WTC11 (cell line): ENCODE measurements around the gene HNRNPH2.

Experiments used
- CBFB ChIP-seq: sonication (generic); formaldehyde crosslinking; IDR thresholded peaks from 2 replicates; pipeline ENCODE4 v1.8.1; 2022; ENCODE audit warnings: mild to moderate bottlenecking, low read depth, missing genetic modification reagents
- FOXP1 ChIP-seq: sonication (generic); formaldehyde crosslinking; IDR thresholded peaks from 2 replicates; pipeline ENCODE4 v1.8.0; 2022; ENCODE audit warnings: missing genetic modification reagents, mild to moderate bottlenecking, moderate library complexity, borderline replicate concordance
- MXD4 ChIP-seq: fragments of 250-450 bp; sonication (Bioruptor Pico); IDR thresholded peaks from 2 replicates; pipeline ENCODE4 v1.8.0; 2021; ENCODE audit warnings: mild to moderate bottlenecking, moderate library complexity, borderline replicate concordance
- TF ChIP-seq, protein P1 (sequence below): sonication (generic); formaldehyde crosslinking; IDR thresholded peaks from 2 replicates; pipeline ENCODE4 v1.8.0; 2022; ENCODE audit warnings: mild to moderate bottlenecking, missing genetic modification reagents
- TF ChIP-seq, protein P2 (sequence below): sonication (generic); formaldehyde crosslinking; IDR thresholded peaks from 2 replicates; pipeline ENCODE4 v1.8.1; 2023; ENCODE audit warnings: mild to moderate bottlenecking, missing genetic modification reagents
- TF ChIP-seq, protein P3 (sequence below): fragments of 200-600 bp; IDR thresholded peaks from 2 replicates; pipeline ENCODE4 v1.8.0; 2022; ENCODE audit warnings: antibody characterized with exemption
- TF ChIP-seq, protein P4 (sequence below): sonication (generic); formaldehyde crosslinking; IDR thresholded peaks from 2 replicates; pipeline ENCODE4 v1.8.0; 2022; ENCODE audit warnings: mild to moderate bottlenecking, missing genetic modification reagents

DNA sequence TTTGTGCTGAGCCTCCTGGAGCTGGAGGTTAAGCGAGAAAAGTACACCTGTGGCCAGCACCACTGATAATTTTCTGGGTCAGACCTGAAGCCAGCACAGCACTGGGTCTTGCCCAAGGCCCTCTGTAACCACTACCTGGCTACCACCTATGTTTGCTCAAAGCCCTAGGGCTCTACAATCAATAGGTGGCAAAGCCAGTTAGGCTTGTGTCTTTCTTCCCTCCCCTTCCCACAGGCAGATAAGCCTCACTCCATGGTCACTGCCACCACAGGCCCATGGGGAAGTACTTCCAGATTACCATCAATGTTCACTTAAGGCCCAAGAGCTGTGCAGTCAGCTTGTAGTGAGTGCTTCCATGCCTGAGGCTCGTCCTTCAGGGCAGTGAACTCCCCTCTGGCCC is 42.1 kb downstream of the HNRNPH2 start:
- TF ChIP-seq, protein P1, sequence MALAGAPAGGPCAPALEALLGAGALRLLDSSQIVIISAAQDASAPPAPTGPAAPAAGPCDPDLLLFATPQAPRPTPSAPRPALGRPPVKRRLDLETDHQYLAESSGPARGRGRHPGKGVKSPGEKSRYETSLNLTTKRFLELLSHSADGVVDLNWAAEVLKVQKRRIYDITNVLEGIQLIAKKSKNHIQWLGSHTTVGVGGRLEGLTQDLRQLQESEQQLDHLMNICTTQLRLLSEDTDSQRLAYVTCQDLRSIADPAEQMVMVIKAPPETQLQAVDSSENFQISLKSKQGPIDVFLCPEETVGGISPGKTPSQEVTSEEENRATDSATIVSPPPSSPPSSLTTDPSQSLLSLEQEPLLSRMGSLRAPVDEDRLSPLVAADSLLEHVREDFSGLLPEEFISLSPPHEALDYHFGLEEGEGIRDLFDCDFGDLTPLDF (CRISPR knock-in tag) = no peak
- TF ChIP-seq, protein P2, sequence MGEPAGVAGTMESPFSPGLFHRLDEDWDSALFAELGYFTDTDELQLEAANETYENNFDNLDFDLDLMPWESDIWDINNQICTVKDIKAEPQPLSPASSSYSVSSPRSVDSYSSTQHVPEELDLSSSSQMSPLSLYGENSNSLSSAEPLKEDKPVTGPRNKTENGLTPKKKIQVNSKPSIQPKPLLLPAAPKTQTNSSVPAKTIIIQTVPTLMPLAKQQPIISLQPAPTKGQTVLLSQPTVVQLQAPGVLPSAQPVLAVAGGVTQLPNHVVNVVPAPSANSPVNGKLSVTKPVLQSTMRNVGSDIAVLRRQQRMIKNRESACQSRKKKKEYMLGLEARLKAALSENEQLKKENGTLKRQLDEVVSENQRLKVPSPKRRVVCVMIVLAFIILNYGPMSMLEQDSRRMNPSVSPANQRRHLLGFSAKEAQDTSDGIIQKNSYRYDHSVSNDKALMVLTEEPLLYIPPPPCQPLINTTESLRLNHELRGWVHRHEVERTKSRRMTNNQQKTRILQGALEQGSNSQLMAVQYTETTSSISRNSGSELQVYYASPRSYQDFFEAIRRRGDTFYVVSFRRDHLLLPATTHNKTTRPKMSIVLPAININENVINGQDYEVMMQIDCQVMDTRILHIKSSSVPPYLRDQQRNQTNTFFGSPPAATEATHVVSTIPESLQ (CRISPR knock-in tag) = no peak
- TF ChIP-seq, protein P3, sequence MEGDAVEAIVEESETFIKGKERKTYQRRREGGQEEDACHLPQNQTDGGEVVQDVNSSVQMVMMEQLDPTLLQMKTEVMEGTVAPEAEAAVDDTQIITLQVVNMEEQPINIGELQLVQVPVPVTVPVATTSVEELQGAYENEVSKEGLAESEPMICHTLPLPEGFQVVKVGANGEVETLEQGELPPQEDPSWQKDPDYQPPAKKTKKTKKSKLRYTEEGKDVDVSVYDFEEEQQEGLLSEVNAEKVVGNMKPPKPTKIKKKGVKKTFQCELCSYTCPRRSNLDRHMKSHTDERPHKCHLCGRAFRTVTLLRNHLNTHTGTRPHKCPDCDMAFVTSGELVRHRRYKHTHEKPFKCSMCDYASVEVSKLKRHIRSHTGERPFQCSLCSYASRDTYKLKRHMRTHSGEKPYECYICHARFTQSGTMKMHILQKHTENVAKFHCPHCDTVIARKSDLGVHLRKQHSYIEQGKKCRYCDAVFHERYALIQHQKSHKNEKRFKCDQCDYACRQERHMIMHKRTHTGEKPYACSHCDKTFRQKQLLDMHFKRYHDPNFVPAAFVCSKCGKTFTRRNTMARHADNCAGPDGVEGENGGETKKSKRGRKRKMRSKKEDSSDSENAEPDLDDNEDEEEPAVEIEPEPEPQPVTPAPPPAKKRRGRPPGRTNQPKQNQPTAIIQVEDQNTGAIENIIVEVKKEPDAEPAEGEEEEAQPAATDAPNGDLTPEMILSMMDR = no peak
- no peak for TF ChIP-seq CBFB (CRISPR knock-in tag)
- TF ChIP-seq FOXP1 (CRISPR knock-in tag) = no peak
- TF ChIP-seq MXD4 (CRISPR knock-in tag) = no peak
- TF ChIP-seq, protein P4, sequence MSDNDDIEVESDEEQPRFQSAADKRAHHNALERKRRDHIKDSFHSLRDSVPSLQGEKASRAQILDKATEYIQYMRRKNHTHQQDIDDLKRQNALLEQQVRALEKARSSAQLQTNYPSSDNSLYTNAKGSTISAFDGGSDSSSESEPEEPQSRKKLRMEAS (CRISPR knock-in tag) = no peak
